Left kidney (tissue), 2 donors: ENCODE data around the gene EXOC2. TPM values are rescaled to one million over a fixed set of nuclear protein-coding genes. Genes with fewer than 3 reads are reported as not detected.
A peak's percentile ranks its signal among the peaks of the same experiment; 100 is the strongest.
"Not testable (repeated sequence)": the region's sequence is repeated elsewhere in the genome, so short reads cannot be mapped to it uniquely, and the experiment has no call there.

Experiments
- DNase-seq: peaks from one replicate; pipeline ENCODE4 v3.0.0-alpha.2; 2013
- polyA plus RNA-seq: library from polyadenylated mRNA; unstranded; fragments of 120-200 nt; gene quantifications from one replicate; pipeline ENCODE4 v1.2.1, GENCODE V29; 2013; ENCODE audit not compliant: insufficient read length

The EXOC2 gene
- polyA plus RNA-seq, 1 donor: 24.5 TPM

GRCh38 chr6:636488-636887 lies 56.5 kb downstream of the EXOC2 start:
- no peak for DNase-seq

DNA sequence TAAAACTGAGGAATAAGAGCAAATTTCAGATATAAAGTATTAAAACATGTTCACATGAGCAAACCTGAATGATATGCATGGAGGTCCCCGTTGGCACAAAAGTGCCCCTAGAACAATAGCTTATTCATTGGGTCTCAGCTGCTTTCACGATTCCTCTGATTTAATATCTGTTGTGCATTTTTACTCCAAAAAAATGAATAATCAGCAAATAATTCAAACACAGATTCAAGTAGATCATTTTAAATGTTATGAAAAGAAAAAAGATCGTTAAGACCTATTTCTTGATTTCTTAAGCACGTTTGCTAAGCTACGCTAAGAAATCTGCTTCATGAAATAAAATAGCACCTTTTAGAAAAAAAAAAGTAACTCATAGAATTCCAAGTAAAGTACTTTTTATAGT lies 57.7 kb downstream of the EXOC2 start:
- no peak for DNase-seq

DNA sequence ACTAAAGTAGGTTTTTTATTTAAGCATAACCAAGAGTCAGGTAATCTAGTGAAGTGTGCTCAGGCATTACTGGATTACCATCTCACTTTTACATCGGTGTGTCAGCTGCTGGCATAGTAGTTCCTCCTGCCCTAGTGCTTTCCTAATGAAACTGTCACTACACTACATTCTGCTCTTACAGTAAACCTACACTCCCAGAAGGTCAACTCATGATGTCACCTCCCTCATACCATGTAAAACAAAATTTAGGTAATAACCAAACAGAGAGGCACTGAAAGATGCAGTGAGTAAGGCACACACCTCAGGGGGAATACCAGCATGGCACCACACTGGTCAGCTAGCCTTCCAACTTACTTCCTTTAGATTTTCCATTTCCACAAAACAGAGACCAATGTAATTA lies 59.3 kb downstream of the EXOC2 start:
- DNase-seq: no peak

DNA sequence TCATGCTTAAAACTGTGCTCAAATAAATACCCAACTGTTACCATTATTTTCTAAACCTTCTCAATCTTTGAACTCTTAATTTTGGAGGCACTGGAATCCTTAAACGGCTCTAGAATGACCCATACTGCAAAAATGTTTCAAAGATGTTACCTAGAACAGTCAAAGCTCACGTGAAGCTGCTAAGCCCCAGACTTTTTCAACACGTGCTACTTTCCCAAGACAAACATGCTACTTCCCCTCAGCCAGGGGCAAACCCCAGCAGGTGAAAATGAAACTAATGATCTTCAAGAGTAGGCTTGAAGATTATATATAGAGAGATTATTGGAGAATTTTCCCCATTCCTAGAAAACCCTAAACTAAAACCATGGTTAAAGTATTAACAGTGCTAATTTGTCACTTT lies 64.2 kb downstream of the EXOC2 start:
- no peak for DNase-seq

GRCh38 chr6:626236-626635 lies 66.7 kb downstream of the EXOC2 start:
- peak; percentile 52 for DNase-seq

DNA sequence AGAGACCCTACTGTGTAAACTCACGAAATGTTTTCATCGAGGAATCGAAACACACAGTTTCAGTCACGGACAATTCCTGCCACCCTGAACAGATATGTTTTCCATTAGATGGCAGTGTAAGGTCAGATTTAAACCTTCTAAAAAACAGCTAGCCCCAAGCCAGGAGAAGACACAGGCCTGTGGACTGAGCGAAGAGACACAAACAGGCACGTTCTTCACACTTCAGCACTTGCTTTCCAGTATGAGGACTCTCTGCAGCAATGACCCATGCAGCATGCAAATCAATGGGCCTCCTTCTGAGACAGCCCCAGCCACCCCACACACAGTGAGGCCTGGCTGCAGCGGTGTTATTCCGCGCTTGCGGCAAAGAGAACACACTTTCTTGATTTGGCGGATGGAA lies 68.0 kb downstream of the EXOC2 start:
- peak; percentile 21 for DNase-seq

DNA sequence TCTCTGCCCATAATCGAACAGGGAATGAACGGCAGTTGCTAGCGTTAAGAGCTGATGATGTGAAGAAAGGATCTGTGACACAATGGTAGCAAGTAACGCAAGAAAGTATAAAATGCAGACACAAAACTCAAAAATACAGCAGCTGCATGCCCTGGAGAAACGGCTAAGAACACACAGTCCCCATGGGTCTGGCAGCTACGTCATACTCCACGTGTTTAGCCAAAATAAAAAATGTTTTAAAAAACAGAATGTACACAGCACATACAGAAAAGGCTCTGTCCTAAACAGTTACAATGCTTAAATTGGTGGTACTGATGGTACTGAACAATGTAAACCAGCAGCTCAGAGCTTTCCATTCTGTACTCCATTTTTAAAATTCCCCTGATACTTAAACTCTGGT lies 70.5 kb downstream of the EXOC2 start:
- DNase-seq: no peak

- DNase-seq: no peak
Observed at GRCh38 chr6:621931-622330, 71.0 kb downstream of the EXOC2 start.

GRCh38 chr6:620950-621349 lies 72.0 kb downstream of the EXOC2 start:
- no peak for DNase-seq

DNA sequence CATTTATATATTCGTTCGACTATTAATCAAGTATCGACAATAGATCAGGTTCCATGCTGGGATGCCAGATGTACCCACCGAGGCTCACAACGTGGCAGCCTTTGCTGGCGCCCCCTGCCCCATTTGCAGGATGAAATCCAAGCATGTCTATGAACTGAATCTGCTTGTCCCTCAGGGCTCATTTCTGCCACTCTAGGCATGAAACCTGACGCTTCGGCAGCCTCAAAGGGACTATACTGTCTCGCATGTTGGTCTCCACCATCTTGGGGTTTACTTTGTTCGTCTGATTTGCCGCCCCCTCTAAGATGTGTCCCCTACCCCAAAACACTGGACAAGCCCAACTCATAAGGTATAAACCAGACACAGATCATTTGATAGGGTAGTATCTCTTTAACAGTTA lies 72.8 kb downstream of the EXOC2 start:
- DNase-seq: no peak

GRCh38 chr6:617456-618100 lies 75.4 kb downstream of the EXOC2 start:
- no peak for DNase-seq

GRCh38 chr6:613981-614380 lies 79.0 kb downstream of the EXOC2 start:
- no peak for DNase-seq

GRCh38 chr6:611928-612327 lies 81.0 kb downstream of the EXOC2 start:
- no peak for DNase-seq

- DNase-seq: no peak
Observed at GRCh38 chr6:610882-611281, 82.1 kb downstream of the EXOC2 start.

DNA sequence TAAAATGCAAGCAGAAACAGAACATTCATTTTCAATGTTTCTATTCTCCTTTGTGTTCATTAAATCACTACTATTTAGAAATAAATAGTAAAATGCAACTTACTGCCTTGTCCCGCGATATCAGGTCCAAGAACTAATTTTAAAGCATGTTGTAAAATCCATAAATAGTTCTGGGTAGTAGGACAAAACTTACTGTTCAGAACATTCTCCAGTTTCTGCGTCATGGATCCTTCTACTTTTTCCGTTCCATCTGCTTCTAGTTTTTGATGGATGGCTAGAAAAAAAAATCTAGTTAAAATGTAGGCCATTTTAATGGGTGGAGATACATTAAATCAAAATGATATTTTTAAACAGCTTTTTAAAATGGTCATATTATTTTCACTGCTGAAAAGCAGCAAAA lies 83.0 kb downstream of the EXOC2 start:
- DNase-seq: no peak

GRCh38 chr6:606829-607379 lies 86.0 kb downstream of the EXOC2 start:
- DNase-seq: no peak

- DNase-seq: not testable (repeated sequence)
Observed at GRCh38 chr6:605895-606294, 87.0 kb downstream of the EXOC2 start.

GRCh38 chr6:604579-604978 lies 88.4 kb downstream of the EXOC2 start:
- DNase-seq: no peak

- DNase-seq: no peak
Observed at GRCh38 chr6:603265-603664, 89.7 kb downstream of the EXOC2 start.

DNA sequence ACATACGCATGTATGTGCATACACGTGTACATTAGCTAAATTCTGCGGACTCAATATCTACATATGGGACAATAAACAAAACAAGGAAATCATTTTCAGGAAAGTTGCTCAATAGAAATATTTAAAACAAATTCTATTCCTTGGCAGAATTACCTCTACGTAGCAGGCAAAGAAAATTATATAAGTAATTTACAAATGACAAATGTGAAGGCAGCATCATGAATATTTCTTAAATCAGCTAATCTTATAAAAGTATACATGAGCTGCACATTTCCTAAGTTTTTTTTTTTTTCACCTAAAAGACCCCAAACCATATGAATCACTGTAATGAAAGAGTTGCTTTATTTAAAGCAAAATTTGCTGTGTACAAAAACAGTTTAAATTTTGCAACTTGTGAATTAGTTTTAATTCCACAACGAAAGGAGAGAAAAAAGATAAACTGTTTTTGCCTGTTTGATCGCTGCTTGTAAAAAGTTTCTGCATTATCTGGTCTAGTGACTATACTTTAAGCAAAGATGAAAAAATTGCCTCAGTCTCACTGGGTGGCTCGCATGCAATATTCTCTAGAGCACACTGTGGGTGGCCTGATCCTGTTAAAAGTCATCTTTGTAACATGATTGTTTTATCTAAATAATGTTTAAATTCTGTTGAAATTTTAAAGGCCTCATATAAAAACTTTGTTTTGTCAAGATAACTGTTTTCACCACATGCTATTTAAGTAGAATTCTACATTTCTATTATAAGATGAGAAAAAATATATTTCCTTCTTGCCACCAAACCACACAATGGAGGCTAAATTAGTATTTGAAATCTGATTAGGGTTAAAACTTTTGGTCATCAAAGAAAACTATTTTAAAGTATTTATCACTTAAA lies 93.1 kb downstream of the EXOC2 start:
- DNase-seq: no peak

GRCh38 chr6:593907-594212 lies 99.1 kb downstream of the EXOC2 start:
- no peak for DNase-seq

- DNase-seq: peak; percentile 64
Observed at GRCh38 chr6:593139-593906, 99.6 kb downstream of the EXOC2 start.

DNA sequence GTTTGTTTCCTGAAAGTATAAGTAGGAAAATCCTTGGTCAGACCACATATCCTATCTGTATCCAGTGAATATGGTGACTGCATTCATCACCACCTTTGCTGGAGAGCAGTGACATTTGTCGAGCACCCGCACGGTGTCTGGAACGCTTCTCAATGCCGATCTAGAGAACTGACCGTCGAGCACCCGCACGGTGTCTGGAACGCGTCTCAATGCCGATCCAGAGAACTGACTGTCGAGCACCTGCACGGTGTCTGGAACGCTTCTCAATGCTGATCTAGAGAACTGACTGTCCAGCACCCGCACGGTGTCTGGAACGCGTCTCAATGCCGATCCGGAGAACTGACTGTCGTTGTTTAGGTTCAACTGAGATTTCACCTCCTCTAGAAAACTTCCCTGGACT lies 103.8 kb downstream of the EXOC2 start:
- DNase-seq: no peak
